ENCODE results near the gene SPINK7.

SPINK7 gene

DNA sequence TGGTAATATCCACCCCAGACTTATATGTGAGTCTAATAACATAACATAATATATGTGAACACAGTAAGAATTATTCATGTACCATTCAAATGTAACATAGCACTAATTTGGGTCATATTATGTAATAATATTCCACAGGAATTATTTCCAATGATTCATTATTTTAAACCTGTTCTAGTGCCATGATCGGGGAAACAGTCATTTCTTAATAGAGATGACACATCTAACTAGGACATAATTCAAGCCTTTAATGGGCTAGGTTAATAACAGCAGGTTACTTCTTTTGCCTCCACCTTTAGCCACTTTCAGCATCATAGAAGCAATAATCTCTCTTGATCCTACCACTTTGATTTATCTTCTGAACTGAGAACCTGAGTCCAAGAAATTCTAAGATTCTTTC lies 35.5 kb downstream of the SPINK7 start:
- DNase-seq = no peak

DNA sequence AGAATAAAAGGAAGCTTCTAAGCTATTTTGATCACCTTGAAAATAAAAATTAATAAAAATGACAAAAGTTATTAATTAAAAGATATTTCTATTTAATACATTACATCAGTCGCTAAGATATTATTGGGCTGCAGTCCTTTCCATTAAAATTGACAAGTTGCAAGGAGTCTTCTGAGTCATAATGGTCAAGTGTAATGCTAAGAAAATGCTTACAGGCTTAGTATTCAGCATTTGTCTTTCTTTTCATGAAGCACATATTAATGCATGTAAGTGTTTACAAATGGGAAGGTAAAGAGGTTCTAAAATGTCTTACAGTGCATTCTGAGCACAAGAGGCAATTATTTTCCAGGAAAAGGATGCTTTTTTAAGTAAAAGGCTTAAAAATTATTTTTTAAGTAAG lies 40.5 kb downstream of the SPINK7 start:
- no peak for DNase-seq

DNA sequence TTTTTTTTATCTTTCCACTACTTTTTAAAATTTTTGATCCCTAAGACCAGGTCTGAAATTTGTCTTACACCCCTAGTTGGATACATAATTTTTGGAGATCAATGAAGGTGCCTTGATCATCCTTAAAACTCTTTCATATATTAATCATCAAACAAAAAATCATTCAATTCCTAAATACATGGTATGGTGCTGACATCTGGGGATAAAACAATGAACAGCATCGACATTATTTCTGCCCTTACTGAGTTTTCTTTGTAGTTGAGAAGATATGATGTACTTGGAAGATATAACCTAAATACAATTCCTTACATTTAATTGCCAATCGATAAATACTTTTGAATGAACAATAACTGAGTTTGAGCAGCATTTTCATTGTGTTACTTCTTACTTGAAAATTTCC lies 41.4 kb downstream of the SPINK7 start:
- DNase-seq = no peak

DNA sequence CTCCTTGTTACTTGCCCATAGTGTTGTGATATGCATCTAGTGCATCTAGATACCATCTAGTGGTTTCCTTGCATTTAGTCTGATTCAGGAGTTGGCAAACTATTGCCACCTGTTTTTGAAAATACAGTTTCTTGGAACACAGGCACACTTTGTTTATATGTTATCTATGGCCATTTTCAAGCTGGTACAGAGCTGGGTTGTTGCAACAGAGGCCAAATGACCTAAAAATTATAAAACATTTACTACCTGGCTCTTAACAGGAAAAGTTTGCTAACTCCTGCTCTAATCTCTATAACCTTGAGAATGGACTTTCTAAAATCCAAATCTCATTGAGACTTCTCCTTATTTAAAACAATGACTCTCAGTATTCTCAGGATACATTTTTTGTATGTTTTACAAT lies 52.1 kb downstream of the SPINK7 start:
- no peak for DNase-seq
